MM.1S (cell line): ENCODE results near the gene SF3A2.

Experiments used
- DNase-seq: peaks from one replicate; pipeline ENCODE4 v3.0.0-alpha.2; 2015
- H2AFZ ChIP-seq: fragments of 300-600 bp; sonication (generic); 2 replicates; pipeline ENCODE4 v1.6.0; 2016; ENCODE audit warnings: antibody characterized with exemption, low read length
- H3F3A ChIP-seq: fragments of 300-600 bp; sonication (generic); 2 replicates; pipeline ENCODE4 v1.6.1; 2016; ENCODE audit warnings: mild to moderate bottlenecking, antibody characterized with exemption, low read length, moderate library complexity, mixed read lengths; ENCODE audit not compliant: insufficient read depth
- H3K27ac ChIP-seq: fragments of 300-600 bp; sonication (generic); 2 replicates; pipeline ENCODE4 v1.5.1; 2016; ENCODE audit warnings: mild to moderate bottlenecking, low read length
- H3K27me3 ChIP-seq: fragments of 300-600 bp; sonication (generic); replicated peaks from 2 replicates; pipeline ENCODE4 v1.6.0; 2016; ENCODE audit warnings: low read length; ENCODE audit not compliant: insufficient read depth
- H3K36me3 ChIP-seq: fragments of 300-600 bp; sonication (generic); replicated peaks from 2 replicates; pipeline ENCODE4 v1.6.1; 2016; ENCODE audit warnings: mild to moderate bottlenecking, low read length, mixed read lengths; ENCODE audit not compliant: insufficient read depth
- H3K4me1 ChIP-seq: fragments of 300-600 bp; sonication (generic); 2 replicates; pipeline ENCODE4 v1.6.1; 2016; ENCODE audit warnings: low read length, mixed read lengths
- H3K4me2 ChIP-seq: fragments of 300-600 bp; sonication (generic); 2 replicates; pipeline ENCODE4 v1.6.0; 2016; ENCODE audit warnings: low read depth, low read length
- H3K4me3 ChIP-seq: fragments of 300-600 bp; sonication (generic); 2 replicates; pipeline ENCODE4 v1.5.1; 2016; ENCODE audit warnings: low read length, mixed read lengths
- H3K79me2 ChIP-seq: fragments of 300-600 bp; sonication (generic); 2 replicates; pipeline ENCODE4 v1.6.1; 2016; ENCODE audit warnings: mixed run types, low read length, mixed read lengths
- H3K9ac ChIP-seq: fragments of 300-600 bp; sonication (generic); 2 replicates; pipeline ENCODE4 v1.6.1; 2016; ENCODE audit warnings: low read length, mixed read lengths
- H3K9me2 ChIP-seq: fragments of 300-600 bp; sonication (generic); replicated peaks from 2 replicates; pipeline ENCODE4 v1.6.1; 2016; ENCODE audit warnings: mild to moderate bottlenecking, low read length, mixed read lengths; ENCODE audit not compliant: insufficient read depth
- H3K9me3 ChIP-seq: fragments of 300-600 bp; sonication (generic); replicated peaks from 2 replicates; pipeline ENCODE4 v1.6.1; 2016; ENCODE audit warnings: mild to moderate bottlenecking, low read length, mixed read lengths; ENCODE audit not compliant: insufficient read depth
- H4K20me1 ChIP-seq: fragments of 300-600 bp; sonication (generic); 2 replicates; pipeline ENCODE4 v1.6.1; 2016; ENCODE audit warnings: mild to moderate bottlenecking, low read length, moderate library complexity, mixed read lengths; ENCODE audit not compliant: insufficient read depth
- EZH2 ChIP-seq: fragments of 300-600 bp; sonication (generic); optimal IDR thresholded peaks from 2 replicates; pipeline ENCODE3; 2017; ENCODE audit warnings: low read depth, mild to moderate bottlenecking, antibody characterized with exemption, low read length, mixed read lengths
- EZH2phosphoT487 ChIP-seq: fragments of 300-600 bp; sonication (generic); IDR thresholded peaks from 2 replicates; pipeline ENCODE4 v1.6.1; 2018; ENCODE audit warnings: antibody characterized with exemption, low read length
- TF ChIP-seq, protein P1 (sequence below): fragments of 300-600 bp; sonication (generic); IDR thresholded peaks from 2 replicates; pipeline ENCODE4 v1.5.1; 2016; ENCODE audit warnings: antibody characterized with exemption, low read length, mixed read lengths

The SF3A2 gene

DNA sequence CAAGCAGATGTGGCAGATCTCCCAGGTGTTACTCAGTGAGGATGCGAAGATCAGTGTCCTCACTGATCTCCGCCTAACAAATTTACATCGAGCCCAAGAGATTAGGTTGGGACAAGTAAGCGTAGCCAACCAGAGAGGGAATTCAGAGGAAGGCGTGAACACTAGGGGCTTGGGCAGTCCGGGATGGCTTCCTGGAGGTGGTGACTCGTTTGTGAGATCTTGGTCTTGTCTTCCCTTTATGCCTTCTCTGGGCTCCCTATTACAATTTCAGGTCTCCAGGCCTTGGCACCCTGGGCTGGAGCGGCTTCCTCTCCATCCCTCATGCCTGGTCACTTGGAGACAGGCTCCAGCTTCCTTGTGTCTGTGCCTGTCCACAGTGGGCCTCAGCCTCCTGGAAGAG, 6.2 kb downstream of the SF3A2 start:
- TF ChIP-seq EZH2phosphoT487 (no peak), EZH2 (no peak)
- TF ChIP-seq, protein P1, sequence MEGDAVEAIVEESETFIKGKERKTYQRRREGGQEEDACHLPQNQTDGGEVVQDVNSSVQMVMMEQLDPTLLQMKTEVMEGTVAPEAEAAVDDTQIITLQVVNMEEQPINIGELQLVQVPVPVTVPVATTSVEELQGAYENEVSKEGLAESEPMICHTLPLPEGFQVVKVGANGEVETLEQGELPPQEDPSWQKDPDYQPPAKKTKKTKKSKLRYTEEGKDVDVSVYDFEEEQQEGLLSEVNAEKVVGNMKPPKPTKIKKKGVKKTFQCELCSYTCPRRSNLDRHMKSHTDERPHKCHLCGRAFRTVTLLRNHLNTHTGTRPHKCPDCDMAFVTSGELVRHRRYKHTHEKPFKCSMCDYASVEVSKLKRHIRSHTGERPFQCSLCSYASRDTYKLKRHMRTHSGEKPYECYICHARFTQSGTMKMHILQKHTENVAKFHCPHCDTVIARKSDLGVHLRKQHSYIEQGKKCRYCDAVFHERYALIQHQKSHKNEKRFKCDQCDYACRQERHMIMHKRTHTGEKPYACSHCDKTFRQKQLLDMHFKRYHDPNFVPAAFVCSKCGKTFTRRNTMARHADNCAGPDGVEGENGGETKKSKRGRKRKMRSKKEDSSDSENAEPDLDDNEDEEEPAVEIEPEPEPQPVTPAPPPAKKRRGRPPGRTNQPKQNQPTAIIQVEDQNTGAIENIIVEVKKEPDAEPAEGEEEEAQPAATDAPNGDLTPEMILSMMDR = no peak
- peaks cover 50% of the 10 kb centered on the region for H4K20me1 ChIP-seq
- peaks cover 22% of the 10 kb centered on the region for H3F3A ChIP-seq
- H3K9ac ChIP-seq = no peak overlapping the region
- DNase-seq = no peak
- peaks cover 99% of the 10 kb centered on the region for H3K79me2 ChIP-seq
- no peak overlapping the region for H3K4me2 ChIP-seq
- H3K27ac ChIP-seq = no peak overlapping the region
- H3K4me3 ChIP-seq = no peak overlapping the region
- H3K36me3 ChIP-seq = peaks cover 32% of the 10 kb centered on the region
- H2AFZ ChIP-seq = no peak overlapping the region
- peaks cover 16% of the 10 kb centered on the region; the same call in 1 of the 2 replicates for H3K4me1 ChIP-seq
- H3K27me3 ChIP-seq = no peaks in the 10 kb centered on the region
- H3K9me2 ChIP-seq = no peaks in the 10 kb centered on the region
- H3K9me3 ChIP-seq = no peaks in the 10 kb centered on the region

DNA sequence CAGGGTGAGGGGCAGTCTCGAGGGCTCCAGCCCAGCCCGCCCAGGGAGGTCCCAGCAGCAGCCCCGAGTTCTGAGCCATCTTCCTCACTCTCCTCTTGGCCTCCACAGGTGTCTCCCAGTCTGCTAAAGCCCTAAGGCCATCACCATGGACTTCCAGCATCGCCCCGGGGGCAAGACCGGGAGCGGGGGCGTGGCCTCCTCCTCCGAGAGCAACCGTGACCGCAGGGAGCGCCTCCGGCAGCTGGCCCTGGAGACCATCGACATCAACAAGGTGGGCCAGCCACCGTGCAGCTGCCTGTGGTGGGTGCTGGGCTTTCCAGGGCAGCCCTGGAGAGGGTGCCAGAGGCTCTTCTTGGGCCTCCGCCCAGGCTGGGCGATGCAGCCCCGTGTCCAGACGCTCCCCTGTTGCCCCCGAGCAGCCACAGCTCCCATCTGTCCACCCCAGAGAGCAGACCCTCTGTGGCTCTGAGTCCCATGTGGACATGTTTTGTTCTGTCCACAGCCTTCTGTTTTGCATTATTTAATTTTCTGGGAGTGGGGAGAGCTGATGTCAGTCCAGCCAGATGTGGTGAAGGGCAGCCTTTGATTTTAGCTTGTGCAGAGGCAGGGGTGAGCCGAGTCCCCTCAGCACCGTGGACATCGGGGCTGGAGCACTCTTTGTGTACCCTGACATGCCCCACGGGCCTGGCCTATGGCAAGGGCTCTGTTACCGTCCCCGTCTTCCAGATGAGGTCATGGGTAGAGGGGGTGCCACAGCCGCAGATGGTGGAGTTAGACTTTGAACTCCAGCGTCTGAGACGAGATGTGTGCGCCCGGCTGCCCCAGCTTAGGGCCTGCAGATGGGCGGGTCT, 6.9 kb downstream of the SF3A2 start:
- H3K9ac ChIP-seq = no peak overlapping the region
- no peak overlapping the region for H3K27ac ChIP-seq
- peaks cover 32% of the 10 kb centered on the region for H3K36me3 ChIP-seq
- no peak overlapping the region for H2AFZ ChIP-seq
- H3K9me2 ChIP-seq = no peaks in the 10 kb centered on the region
- H3K79me2 ChIP-seq = peaks cover 94% of the 10 kb centered on the region
- H3K9me3 ChIP-seq = no peaks in the 10 kb centered on the region
- H3F3A ChIP-seq = peaks cover 19% of the 10 kb centered on the region; the same call in 1 of the 2 replicates
- peaks cover 48% of the 10 kb centered on the region for H4K20me1 ChIP-seq
- no peak overlapping the region for H3K4me3 ChIP-seq
- TF ChIP-seq, protein P1 = no peak
- TF ChIP-seq EZH2phosphoT487 (no peak), EZH2 (no peak)
- peaks cover 9% of the 10 kb centered on the region; the same call in 1 of the 2 replicates for H3K4me1 ChIP-seq
- no peak for DNase-seq
- H3K4me2 ChIP-seq = no peak overlapping the region
- no peaks in the 10 kb centered on the region for H3K27me3 ChIP-seq

DNA sequence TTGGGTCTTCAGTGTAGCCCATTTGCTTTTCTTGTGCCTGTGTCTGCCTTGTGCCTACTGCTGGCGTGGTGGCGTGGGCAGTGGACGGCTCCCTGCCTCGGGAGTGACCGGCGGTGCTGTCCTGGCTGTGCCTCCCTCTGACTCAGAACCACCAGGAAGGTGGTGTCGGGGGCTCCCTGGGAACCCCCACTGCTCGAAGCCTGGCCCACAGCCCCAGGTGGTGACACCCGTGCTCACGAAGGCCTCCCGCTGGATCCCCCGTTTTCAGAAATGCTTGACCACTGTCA, 7.4 kb downstream of the SF3A2 start:
- H4K20me1 ChIP-seq = peaks cover 47% of the 10 kb centered on the region
- no peak overlapping the region for H3K4me2 ChIP-seq
- TF ChIP-seq EZH2phosphoT487 (no peak), EZH2 (no peak)
- TF ChIP-seq, protein P1 = no peak

More for the DNA sequence above, 7.4 kb downstream of the SF3A2 start:
- H3K36me3 ChIP-seq = peaks cover 32% of the 10 kb centered on the region
- no peak for DNase-seq
- no peaks in the 10 kb centered on the region for H3K9me3 ChIP-seq
- no peak overlapping the region for H3K4me3 ChIP-seq
- no peak overlapping the region for H3K27ac ChIP-seq
- no peaks in the 10 kb centered on the region for H3K9me2 ChIP-seq
- no peaks in the 10 kb centered on the region for H3K27me3 ChIP-seq
- H3K4me1 ChIP-seq = peaks cover 6% of the 10 kb centered on the region; the same call in 1 of the 2 replicates
- H3F3A ChIP-seq = peaks cover 20% of the 10 kb centered on the region
- no peak overlapping the region for H2AFZ ChIP-seq
- no peak overlapping the region for H3K9ac ChIP-seq
- peaks cover 88% of the 10 kb centered on the region for H3K79me2 ChIP-seq
